Activated naive CD4-positive, alpha-beta T cell treated with anti-CD3 and anti-CD28 coated beads for 36 hours (primary cell): ENCODE results near the gene RPP25. TPM values are rescaled to one million over a fixed set of nuclear protein-coding genes. Genes with fewer than 3 reads are reported as not detected.

ENCODE experiments used
- CTCF ChIA-PET: fragments of 350-600 bp; sonication (Branson Sonifier 250); formaldehyde crosslinking; loops from one replicate; lab custom pipeline; 2021; ENCODE audit warnings: antibody characterized with exemption; lab: Charles Lee
- DNase-seq: peaks from one replicate; pipeline ENCODE4 v3.0.0-alpha.2; 2020
- H3K27ac Mint-ChIP-seq: one replicate; pipeline ENCODE4 v1.8.0; 2021; ENCODE audit warnings: mild to moderate bottlenecking, mixed read lengths
- H3K27me3 Mint-ChIP-seq: one replicate; pipeline ENCODE4 v1.8.0; 2021; ENCODE audit warnings: low read depth, mixed read lengths
- H3K36me3 Mint-ChIP-seq: one replicate; pipeline ENCODE4 v1.8.0; 2021; ENCODE audit warnings: low read depth, mixed read lengths
- H3K4me1 Mint-ChIP-seq: one replicate; pipeline ENCODE4 v1.8.0; 2021; ENCODE audit warnings: low read depth, mixed read lengths
- H3K4me3 Mint-ChIP-seq: one replicate; pipeline ENCODE4 v1.8.0; 2021; ENCODE audit warnings: mild to moderate bottlenecking, moderate library complexity, mixed read lengths
- H3K9me3 Mint-ChIP-seq: one replicate; pipeline ENCODE4 v1.8.0; 2021; ENCODE audit warnings: mixed read lengths
- intact Hi-C: fragments of 100-400 bp; cut with micrococcal nuclease; formaldehyde crosslinking; loops from one replicate; pipeline ENCODE4 v1.15.1; 2023
- total RNA-seq, 2 experiments: library from RNA; stranded (reverse); gene quantifications; one replicate each; pipeline ENCODE4 v1.2.3, GENCODE V29; 2021

Gene RPP25
- total RNA-seq, 2 experiments from 2014 or later = 3.5 to 3.7 TPM

DNA sequence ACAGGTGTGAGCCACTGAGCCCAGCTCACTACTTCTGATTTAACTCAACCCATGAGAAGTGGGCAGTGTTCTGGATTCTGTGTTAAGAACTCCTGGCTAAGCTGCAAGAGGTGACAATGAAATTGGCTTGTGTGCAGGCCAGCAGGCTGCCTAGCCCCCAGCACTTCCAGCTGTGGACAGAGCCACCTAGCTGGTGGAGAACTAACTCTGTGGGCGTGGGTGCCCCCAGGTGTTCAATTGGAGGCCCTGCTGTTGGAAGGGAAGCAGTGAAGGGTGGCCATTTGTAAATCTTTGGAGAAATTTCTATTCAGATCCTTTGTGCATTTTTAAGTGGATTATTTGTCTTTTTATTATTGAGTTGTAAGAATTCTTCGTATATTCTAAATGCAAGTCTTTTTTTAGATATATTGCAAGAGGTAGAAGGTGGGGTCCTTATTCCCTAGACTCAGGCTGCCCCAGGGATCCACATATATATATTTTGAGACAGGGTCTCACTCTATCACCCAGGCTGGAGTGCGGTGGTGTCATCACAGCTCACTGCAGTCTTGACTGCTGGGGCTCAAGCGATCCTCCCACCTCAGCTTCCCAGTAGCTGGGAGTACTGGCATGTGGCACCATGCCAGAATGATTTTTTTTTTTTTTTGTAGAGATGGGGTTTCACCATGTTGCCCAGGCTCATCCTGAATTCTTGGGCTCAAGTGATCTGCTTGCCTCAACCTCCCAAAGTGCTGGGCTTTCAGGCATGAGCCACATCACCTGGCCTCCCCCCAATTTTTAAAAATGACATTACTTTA lies 31.6 kb upstream of the RPP25 start:
- H3K4me1 Mint-ChIP-seq = peaks cover 11% of the 10 kb centered on the region
- CTCF ChIA-PET = interaction anchor here (0.6 to 0.8 kb wide), 3 partner anchors 31 to 87 kb away, joined by 3 read pairs; partner anchors contain the start of genes PPCDC and RPP25
- H3K27ac Mint-ChIP-seq = no peak overlapping the region
- peak; percentile 73 for DNase-seq
- H3K9me3 Mint-ChIP-seq = no peaks in the 10 kb centered on the region
- intact Hi-C loops = loop anchor here (1.0 kb wide), 2 partner anchors 32 to 217 kb away; partner anchors contain the start of gene RPP25
- H3K36me3 Mint-ChIP-seq = no peaks in the 10 kb centered on the region
- H3K27me3 Mint-ChIP-seq = peaks cover 6% of the 10 kb centered on the region
- H3K4me3 Mint-ChIP-seq = no peak overlapping the region

DNA sequence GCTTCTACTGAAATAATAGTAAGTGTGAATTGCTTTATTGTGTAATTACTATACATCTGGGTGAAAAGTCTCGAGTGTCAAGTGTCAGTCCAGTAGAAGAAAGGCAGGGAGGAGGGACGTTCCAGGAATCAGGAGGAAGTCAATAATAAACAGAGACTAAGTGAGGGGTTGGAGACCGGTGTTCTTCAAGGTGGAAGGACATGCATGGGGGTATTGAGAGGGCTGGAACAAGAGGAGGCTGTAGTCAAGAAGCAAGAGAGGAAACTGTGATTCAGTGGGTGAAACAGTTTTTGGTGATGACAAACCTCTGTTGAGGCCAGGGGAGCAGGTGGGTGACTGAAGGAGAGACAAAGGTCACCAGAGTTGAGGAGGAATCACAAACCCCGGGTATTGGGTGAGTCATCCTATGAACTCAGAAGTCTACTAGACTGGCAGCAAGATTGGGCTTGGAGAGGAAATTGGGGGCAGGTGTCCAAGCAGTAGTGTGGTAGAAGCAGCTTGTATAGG lies 27.2 kb upstream of the RPP25 start:
- CTCF ChIA-PET = interaction anchor here (0.7 kb wide), 1 partner anchor 27 kb away, joined by 4 read pairs; no protein-coding TSS in a partner anchor
- H3K4me3 Mint-ChIP-seq = no peak overlapping the region

GRCh38 chr15:74982183-74982582 lies 25.6 kb upstream of the RPP25 start:
- no peak overlapping the region for H3K27ac Mint-ChIP-seq
- DNase-seq = no peak
- peaks cover 13% of the 10 kb centered on the region for H3K4me1 Mint-ChIP-seq
- H3K9me3 Mint-ChIP-seq = no peaks in the 10 kb centered on the region
- no peak overlapping the region for H3K4me3 Mint-ChIP-seq
- intact Hi-C loops = no loop called here
- CTCF ChIA-PET = no interaction called here
- H3K27me3 Mint-ChIP-seq = peaks cover 10% of the 10 kb centered on the region
- H3K36me3 Mint-ChIP-seq = no peaks in the 10 kb centered on the region

More for the DNA sequence above, 27.2 kb upstream of the RPP25 start:
- no peaks in the 10 kb centered on the region for H3K36me3 Mint-ChIP-seq
- peak overlapping the region; percentile 0 for H3K27ac Mint-ChIP-seq
- no peaks in the 10 kb centered on the region for H3K9me3 Mint-ChIP-seq
- H3K4me1 Mint-ChIP-seq = peaks cover 7% of the 10 kb centered on the region
- DNase-seq = peak; percentile 67
- peaks cover 10% of the 10 kb centered on the region for H3K27me3 Mint-ChIP-seq
- intact Hi-C loops = loop anchor here (1.0 kb wide), 1 partner anchor 138 kb away; no protein-coding TSS in a partner anchor

GRCh38 chr15:74978503-74978902 lies 21.9 kb upstream of the RPP25 start:
- Mint-ChIP-seq H3K27ac (no peak overlapping the region), H3K9me3 (no peaks in the 10 kb centered on the region), H3K4me1 (peaks cover 7% of the 10 kb centered on the region), H3K4me3 (no peak overlapping the region), H3K27me3 (peaks cover 7% of the 10 kb centered on the region), H3K36me3 (no peaks in the 10 kb centered on the region)
- DNase-seq = peak; percentile 46
- intact Hi-C loops = no loop called here
- CTCF ChIA-PET = interaction anchor here (0.6 to 1.3 kb wide), 2 partner anchors 222 to 298 kb away, joined by 3 read pairs; no protein-coding TSS in a partner anchor

- no peaks in the 10 kb centered on the region for H3K36me3 Mint-ChIP-seq
- CTCF ChIA-PET = interaction anchor here (0.6 to 1.3 kb wide), 3 partner anchors 223 to 1718 kb away, joined by 3 read pairs; no protein-coding TSS in a partner anchor
- H3K27me3 Mint-ChIP-seq = peaks cover 7% of the 10 kb centered on the region
- H3K4me3 Mint-ChIP-seq = no peak overlapping the region
- intact Hi-C loops = no loop called here
- no peak for DNase-seq
- no peak overlapping the region for H3K27ac Mint-ChIP-seq
- H3K9me3 Mint-ChIP-seq = no peaks in the 10 kb centered on the region
- H3K4me1 Mint-ChIP-seq = peaks cover 6% of the 10 kb centered on the region
These were observed 21.5 kb upstream of the RPP25 start for GRCh38 chr15:74978077-74978476.

DNA sequence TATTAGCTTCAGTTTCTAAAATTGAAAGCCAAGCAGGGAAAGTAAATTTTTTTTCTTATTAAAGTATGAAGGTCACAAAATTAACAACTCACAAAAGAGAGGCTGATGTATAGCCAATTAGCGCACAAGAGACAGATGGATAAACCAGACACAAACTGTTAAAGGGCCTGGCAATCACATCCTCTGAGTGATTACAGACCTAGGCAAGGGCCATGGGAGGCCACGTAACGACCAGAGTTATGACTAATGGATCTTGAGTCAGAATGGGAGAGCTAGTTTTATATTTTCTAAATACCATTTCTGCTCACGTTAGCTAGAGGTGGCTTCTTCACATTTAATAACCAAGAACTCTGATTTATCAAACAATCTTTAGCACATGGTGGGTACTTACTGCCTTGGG lies 21.0 kb upstream of the RPP25 start:
- CTCF ChIA-PET = interaction anchor here (0.6 to 0.7 kb wide), 3 partner anchors 51 to 1719 kb away, joined by 3 read pairs; no protein-coding TSS in a partner anchor
- Mint-ChIP-seq H3K27me3 (peaks cover 9% of the 10 kb centered on the region), H3K4me1 (peaks cover 6% of the 10 kb centered on the region), H3K4me3 (no peak overlapping the region), H3K27ac (no peak overlapping the region), H3K9me3 (no peaks in the 10 kb centered on the region), H3K36me3 (no peaks in the 10 kb centered on the region)
- DNase-seq = peak; percentile 38
- intact Hi-C loops = no loop called here

DNA sequence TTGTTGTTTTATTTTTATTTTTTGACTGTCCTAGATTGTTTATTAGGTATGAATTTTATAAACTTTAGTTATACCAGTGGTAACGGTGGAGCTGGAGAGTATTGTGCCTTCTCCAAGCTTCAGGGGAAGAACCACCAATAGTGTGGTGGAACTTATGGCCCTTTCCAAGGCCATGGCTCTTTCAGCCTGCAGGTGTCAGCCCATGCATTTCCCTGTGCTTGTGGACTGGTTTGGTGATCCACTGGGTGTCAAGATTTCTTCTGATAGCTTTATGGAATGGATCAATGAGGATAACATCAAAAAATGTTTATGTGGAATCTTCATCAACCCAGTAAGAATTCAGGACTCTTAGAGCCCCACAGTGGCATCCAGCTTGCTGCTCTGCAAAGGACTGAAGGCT lies 19.6 kb upstream of the RPP25 start:
- CTCF ChIA-PET = interaction anchor here (0.6 to 0.9 kb wide), 2 partner anchors 344 to 595 kb away, joined by 5 to 7 read pairs; no protein-coding TSS in a partner anchor
- Mint-ChIP-seq H3K36me3 (no peaks in the 10 kb centered on the region), H3K4me1 (peaks cover 6% of the 10 kb centered on the region), H3K27ac (no peak overlapping the region), H3K9me3 (no peaks in the 10 kb centered on the region), H3K4me3 (no peak overlapping the region), H3K27me3 (peaks cover 9% of the 10 kb centered on the region)
- DNase-seq = no peak
- intact Hi-C loops = no loop called here

DNA sequence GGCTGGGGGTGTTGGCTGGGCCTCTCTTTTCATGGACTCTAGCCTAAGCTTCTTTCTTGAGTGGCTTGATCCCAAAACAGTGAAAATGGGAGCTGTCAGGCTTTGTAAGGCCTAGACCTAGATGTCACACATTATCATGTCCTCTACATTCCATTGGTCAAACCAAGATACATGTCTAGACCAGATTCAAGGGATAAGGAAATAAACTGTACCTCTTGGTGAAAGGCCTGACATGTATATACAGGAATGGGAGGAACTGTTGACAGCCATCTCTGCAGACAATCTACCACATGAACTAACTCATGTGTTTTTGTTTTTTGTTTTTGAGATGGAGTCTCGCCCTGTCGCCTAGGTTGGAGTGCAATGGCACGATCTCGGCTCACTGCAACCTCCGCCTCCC lies 11.1 kb upstream of the RPP25 start:
- CTCF ChIA-PET = interaction anchor here (0.6 kb wide), 1 partner anchor 341 kb away, joined by 3 read pairs; no protein-coding TSS in a partner anchor
- Mint-ChIP-seq H3K4me1 (no peaks in the 10 kb centered on the region), H3K4me3 (no peak overlapping the region), H3K27me3 (no peaks in the 10 kb centered on the region), H3K9me3 (no peaks in the 10 kb centered on the region), H3K27ac (no peak overlapping the region), H3K36me3 (no peaks in the 10 kb centered on the region)
- intact Hi-C loops = no loop called here
- DNase-seq = no peak

- CTCF ChIA-PET = no interaction called here
- Mint-ChIP-seq H3K4me1 (peaks cover 14% of the 10 kb centered on the region), H3K4me3 (no peak overlapping the region), H3K27ac (no peak overlapping the region), H3K9me3 (no peaks in the 10 kb centered on the region), H3K36me3 (no peaks in the 10 kb centered on the region), H3K27me3 (peaks cover 3% of the 10 kb centered on the region)
- intact Hi-C loops = no loop called here
- no peak for DNase-seq
These were observed 8.2 kb upstream of the RPP25 start for GRCh38 chr15:74964794-74965193.

DNA sequence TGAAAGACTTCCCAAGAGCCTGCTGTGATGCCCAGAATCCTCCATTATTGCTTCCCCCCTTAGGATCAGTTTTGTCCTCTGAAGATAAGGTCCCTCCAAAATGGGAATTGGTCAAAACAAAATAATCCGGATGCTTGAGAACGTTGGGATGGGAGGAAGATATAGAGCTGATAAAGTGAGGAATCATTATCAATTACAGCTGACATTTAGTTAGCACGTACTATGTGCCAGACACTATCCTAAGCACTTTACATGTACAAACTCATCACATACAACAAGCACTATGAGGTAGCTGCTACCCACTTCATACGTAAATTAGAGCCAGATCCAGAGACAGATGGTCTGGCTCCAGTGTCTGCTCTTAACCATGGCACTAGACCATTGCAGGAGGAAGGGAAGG lies 6.6 kb upstream of the RPP25 start:
- peaks cover 19% of the 10 kb centered on the region for H3K27me3 Mint-ChIP-seq
- H3K4me3 Mint-ChIP-seq = no peak overlapping the region
- H3K9me3 Mint-ChIP-seq = no peaks in the 10 kb centered on the region
- intact Hi-C loops = no loop called here
- no peak overlapping the region for H3K27ac Mint-ChIP-seq
- peaks cover 22% of the 10 kb centered on the region for H3K4me1 Mint-ChIP-seq
- CTCF ChIA-PET = no interaction called here
- no peaks in the 10 kb centered on the region for H3K36me3 Mint-ChIP-seq
- no peak for DNase-seq

GRCh38 chr15:74962671-74963070 lies 6.1 kb upstream of the RPP25 start:
- intact Hi-C loops = no loop called here
- Mint-ChIP-seq H3K9me3 (no peaks in the 10 kb centered on the region), H3K4me3 (no peak overlapping the region), H3K4me1 (peaks cover 26% of the 10 kb centered on the region), H3K27me3 (peaks cover 24% of the 10 kb centered on the region), H3K36me3 (no peaks in the 10 kb centered on the region), H3K27ac (no peak overlapping the region)
- DNase-seq = no peak
- CTCF ChIA-PET = interaction anchor here (0.6 to 3.7 kb wide), 2 partner anchors 12 to 335 kb away, joined by 3 to 25 read pairs; no protein-coding TSS in a partner anchor

- intact Hi-C loops = no loop called here
- H3K27ac Mint-ChIP-seq = no peak overlapping the region
- no peaks in the 10 kb centered on the region for H3K9me3 Mint-ChIP-seq
- peaks cover 30% of the 10 kb centered on the region for H3K4me1 Mint-ChIP-seq
- CTCF ChIA-PET = interaction anchor here (0.6 to 3.7 kb wide), 4 partner anchors 12 to 335 kb away, joined by 3 to 25 read pairs (median 4); no protein-coding TSS in a partner anchor
- H3K27me3 Mint-ChIP-seq = peaks cover 28% of the 10 kb centered on the region
- no peak for DNase-seq
- H3K36me3 Mint-ChIP-seq = no peaks in the 10 kb centered on the region
- H3K4me3 Mint-ChIP-seq = no peak overlapping the region
These were observed 5.6 kb upstream of the RPP25 start for GRCh38 chr15:74962219-74962618.
